GM20431 (cell line): ENCODE measurements around the gene CLN5.

ENCODE experiments used
- in situ Hi-C: fragments of 300-500 bp; cut with MseI, MboI; formaldehyde crosslinking; loops from one replicate; pipeline ENCODE4 v1.15.0; 2020; ENCODE audit warnings: low sequenced_read_pairs; ENCODE audit not compliant: unreplicated experiment

The CLN5 gene

DNA sequence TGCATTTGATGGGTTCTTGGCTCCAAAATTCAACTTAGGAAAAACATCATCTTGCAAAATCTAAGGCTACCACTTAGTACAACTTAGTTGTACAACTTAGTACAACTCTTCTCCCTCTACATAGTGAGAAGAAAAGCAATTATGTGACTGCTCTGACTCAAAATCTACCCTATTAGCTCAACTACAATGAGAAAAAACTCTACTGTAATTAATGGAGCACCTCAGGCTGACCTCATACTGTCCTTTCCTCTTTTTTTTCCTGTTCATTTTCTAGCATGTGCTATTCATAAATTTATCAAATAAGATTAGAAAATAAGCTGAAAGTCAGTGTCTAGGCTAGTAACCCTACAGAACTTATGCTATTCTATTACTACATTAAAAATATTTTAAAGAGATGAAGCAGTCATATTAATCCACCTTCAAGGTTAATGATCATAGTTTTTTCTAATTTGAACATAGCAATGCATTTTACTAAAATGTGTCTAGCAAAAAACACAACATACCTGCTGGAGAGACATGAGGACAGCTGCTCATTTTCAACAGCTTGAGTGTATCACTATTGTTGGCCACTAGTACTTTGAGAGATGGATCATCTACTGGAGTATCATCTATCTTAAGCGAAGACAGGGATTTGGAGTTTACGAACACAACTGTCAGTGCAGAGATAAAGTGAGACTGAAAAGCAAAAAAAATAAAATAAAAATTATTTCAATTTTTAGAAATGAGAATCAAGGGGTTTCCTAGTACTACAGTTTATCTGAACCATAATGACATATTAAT lies 23.2 kb downstream of the CLN5 start:
- in situ Hi-C loops: no loop called here

- in situ Hi-C loops: no loop called here
Measured at GRCh38 chr13:77016251-77016812, 24.5 kb downstream of the CLN5 start.

GRCh38 chr13:77016888-77017623 lies 25.2 kb downstream of the CLN5 start:
- in situ Hi-C loops: no loop called here

GRCh38 chr13:77019756-77020155 lies 27.9 kb downstream of the CLN5 start:
- in situ Hi-C loops: no loop called here

DNA sequence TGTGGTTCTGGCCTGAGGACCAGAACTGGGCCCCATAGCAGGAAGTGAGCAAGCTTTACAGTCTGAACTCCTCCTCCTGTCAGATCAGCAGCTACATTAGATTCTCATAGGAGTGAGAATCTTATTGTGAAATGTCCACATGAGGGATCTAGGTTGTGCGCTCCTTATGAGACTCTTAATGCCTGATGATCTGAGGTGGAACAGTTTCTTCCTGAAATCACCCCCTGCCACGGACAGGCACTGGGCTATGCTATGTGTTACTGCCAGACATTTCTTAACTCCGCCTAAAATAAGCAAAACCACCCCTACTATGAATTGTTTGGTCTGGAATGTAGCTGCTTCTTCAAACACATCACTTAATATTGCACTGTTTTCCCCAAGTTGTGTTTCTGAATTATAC lies 30.5 kb downstream of the CLN5 start:
- in situ Hi-C loops: no loop called here

DNA sequence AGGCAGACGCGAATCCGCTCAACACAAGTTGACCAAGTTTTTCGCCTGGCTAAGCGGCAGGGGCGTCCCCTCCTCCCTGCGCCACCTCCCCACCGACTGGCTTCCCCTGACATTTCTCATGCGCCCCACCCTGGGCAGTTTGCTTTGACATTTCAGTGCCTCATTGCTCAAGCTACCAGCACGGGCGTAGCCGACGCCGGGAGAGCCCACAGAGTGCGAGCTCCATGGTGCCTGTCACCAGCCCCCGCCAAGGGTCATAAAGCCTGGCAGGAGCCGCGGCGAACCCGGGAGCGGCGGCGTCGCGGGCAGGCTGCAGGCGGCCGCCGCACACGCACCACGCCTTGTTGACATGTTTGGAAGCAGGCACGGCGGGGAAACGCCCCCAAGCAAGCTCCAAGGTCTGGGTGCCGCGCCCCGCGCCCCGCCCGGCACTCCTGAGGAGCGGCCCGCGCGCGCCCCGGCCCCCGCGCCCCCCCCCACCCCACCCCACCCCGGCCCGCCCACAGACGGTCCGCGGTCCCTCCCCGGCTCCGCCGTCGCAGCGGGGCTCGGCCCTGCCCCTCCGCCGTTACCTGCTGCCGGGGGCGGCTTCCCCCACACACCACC lies 34.5 kb downstream of the CLN5 start:
- in situ Hi-C loops: no loop called here

GRCh38 chr13:77026861-77027621 lies 35.2 kb downstream of the CLN5 start, which contains the start of gene FBXL3:
FBXL3 (minus strand) TSS chr13:77027159; CDS start chr13:77021860, 5,299 bp downstream.
- in situ Hi-C loops: no loop called here

DNA sequence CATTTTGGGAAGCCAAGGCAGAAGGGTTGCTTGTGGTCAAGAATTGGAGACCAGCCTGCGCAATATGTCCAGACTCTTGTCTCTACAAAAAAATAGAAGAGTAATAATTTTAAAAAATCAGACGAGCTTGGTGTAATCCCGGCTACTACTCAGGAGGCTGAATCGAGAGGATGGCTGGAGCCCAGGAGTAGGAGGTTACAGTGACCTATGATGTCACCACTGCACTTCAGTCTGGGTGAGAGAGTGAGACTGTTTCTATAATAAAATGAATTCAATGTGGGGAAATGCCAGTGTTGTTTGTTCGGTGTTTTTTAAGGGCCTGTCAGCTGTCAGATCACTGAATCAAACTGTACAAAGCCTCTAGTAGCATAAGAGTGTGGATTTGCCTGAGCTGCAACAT lies 36.3 kb downstream of the CLN5 start:
- in situ Hi-C loops: no loop called here

- in situ Hi-C loops: no loop called here
Measured at GRCh38 chr13:77029436-77029835, 37.6 kb downstream of the CLN5 start.

DNA sequence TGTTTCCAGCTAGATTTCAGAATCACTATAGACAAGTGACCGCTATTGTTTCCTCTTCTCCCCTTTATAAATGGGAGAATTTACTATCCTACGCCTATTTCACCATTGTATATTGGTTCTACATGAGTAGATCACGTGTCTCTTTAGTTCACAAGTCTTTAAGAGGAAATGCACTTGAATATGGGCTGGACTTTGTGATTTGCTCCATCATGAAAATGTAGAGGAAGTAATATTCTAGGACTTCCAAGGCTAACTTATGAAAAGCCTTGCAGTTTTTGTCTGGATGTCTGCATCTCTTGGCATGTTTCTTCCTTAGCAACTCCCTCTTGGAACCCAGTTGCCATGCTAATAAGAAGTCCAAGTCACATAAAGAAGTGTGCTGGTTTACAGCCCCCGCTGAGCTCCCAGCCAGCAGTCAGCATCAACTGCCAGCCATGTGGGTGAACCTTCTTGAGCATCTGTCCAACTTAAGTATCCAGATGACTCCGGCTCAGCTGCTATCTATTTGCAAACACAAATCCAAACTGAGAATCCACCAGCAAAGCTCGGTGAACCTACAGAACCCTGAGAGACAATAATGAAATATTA lies 39.9 kb downstream of the CLN5 start:
- in situ Hi-C loops: no loop called here

GRCh38 chr13:77033717-77034302 lies 41.9 kb downstream of the CLN5 start:
- in situ Hi-C loops: no loop called here

- in situ Hi-C loops: no loop called here
Measured at GRCh38 chr13:77034881-77035280, 43.0 kb downstream of the CLN5 start.

GRCh38 chr13:77036279-77036678 lies 44.4 kb downstream of the CLN5 start:
- in situ Hi-C loops: no loop called here

- in situ Hi-C loops: no loop called here
Measured at GRCh38 chr13:77038907-77039480, 47.1 kb downstream of the CLN5 start.

DNA sequence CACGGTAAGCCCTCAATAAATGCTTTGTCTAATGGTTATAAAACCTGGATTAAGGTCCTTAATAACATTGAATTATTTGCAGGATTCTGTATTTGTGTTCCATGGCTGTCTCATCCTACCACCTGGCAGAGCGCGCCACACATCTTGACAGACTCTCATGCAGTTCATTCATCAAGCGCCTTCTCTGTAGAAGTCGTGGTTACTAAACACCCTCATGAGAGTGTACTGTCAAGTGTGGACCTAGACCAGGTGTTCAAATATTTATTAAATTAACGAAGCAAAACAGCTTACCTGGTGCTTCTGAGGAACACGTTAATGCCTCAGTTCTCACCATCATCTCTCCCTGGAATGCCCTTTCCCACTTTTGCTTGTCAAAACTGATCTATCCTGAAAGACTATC lies 48.2 kb downstream of the CLN5 start:
- in situ Hi-C loops: no loop called here

DNA sequence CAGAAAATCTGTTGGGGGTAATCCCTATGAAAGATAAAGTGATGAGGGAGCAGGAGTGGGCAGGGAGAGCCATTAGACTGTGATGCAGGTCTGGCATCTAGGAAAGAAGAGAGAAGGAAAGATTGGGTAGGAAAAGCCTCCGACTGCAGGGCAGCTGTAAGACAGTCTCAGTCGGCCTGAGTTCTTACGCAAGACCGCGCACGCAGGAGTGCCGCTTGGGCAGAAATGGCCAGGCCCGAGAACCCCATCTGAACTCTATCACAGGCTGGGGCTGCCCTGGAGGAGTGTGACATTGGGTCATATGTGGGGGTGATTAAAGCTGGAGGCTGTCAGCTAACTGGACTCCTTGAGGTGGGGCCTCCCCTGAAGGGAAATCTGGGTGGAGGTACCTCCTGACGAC lies 49.0 kb downstream of the CLN5 start:
- in situ Hi-C loops: no loop called here

DNA sequence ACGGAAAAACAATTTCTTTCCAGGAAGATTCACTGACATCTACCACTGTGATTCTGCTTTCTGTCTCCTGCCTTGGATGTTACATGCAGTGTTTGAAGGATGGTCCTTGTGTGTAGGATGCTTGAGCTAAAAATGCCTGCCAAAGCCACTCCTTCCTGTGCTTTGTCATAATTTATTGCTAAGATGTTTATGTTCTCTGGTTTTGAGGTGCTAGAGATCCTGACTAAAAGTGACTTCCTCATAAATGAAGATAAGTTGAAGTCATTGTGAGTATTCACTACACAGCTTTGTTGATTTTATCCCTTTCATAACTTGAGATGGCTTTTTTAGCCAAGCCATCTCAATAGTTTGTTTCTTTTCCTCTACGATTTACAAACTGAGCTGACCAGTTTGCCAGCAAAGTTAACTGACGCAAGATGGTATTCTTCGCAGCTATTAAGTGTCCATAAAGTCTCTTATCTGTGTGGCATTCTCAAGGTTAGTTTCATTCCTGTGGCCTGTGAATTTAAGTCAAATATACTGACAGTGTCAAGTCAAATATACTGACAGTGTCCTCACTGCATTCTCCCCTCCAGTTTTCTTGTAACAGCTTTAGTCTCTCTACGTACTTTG lies 50.8 kb downstream of the CLN5 start:
- in situ Hi-C loops: no loop called here

GRCh38 chr13:77047649-77048343 lies 55.9 kb downstream of the CLN5 start:
- in situ Hi-C loops: no loop called here
